MM.1S (cell line): ENCODE data around the gene MEGF6.

Experiments
- DNase-seq: peaks from one replicate; pipeline ENCODE4 v3.0.0-alpha.2; 2015
- H2AFZ ChIP-seq: fragments of 300-600 bp; sonication (generic); 2 replicates; pipeline ENCODE4 v1.6.0; 2016; ENCODE audit warnings: antibody characterized with exemption, low read length
- H3F3A ChIP-seq: fragments of 300-600 bp; sonication (generic); 2 replicates; pipeline ENCODE4 v1.6.1; 2016; ENCODE audit warnings: mild to moderate bottlenecking, antibody characterized with exemption, low read length, moderate library complexity, mixed read lengths; ENCODE audit not compliant: insufficient read depth
- H3K27ac ChIP-seq: fragments of 300-600 bp; sonication (generic); 2 replicates; pipeline ENCODE4 v1.5.1; 2016; ENCODE audit warnings: mild to moderate bottlenecking, low read length
- H3K27me3 ChIP-seq: fragments of 300-600 bp; sonication (generic); replicated peaks from 2 replicates; pipeline ENCODE4 v1.6.0; 2016; ENCODE audit warnings: low read length; ENCODE audit not compliant: insufficient read depth
- H3K36me3 ChIP-seq: fragments of 300-600 bp; sonication (generic); replicated peaks from 2 replicates; pipeline ENCODE4 v1.6.1; 2016; ENCODE audit warnings: mild to moderate bottlenecking, low read length, mixed read lengths; ENCODE audit not compliant: insufficient read depth
- H3K4me1 ChIP-seq: fragments of 300-600 bp; sonication (generic); 2 replicates; pipeline ENCODE4 v1.6.1; 2016; ENCODE audit warnings: low read length, mixed read lengths
- H3K4me2 ChIP-seq: fragments of 300-600 bp; sonication (generic); 2 replicates; pipeline ENCODE4 v1.6.0; 2016; ENCODE audit warnings: low read depth, low read length
- H3K4me3 ChIP-seq: fragments of 300-600 bp; sonication (generic); 2 replicates; pipeline ENCODE4 v1.5.1; 2016; ENCODE audit warnings: low read length, mixed read lengths
- H3K79me2 ChIP-seq: fragments of 300-600 bp; sonication (generic); 2 replicates; pipeline ENCODE4 v1.6.1; 2016; ENCODE audit warnings: mixed run types, low read length, mixed read lengths
- H3K9ac ChIP-seq: fragments of 300-600 bp; sonication (generic); 2 replicates; pipeline ENCODE4 v1.6.1; 2016; ENCODE audit warnings: low read length, mixed read lengths
- H3K9me2 ChIP-seq: fragments of 300-600 bp; sonication (generic); replicated peaks from 2 replicates; pipeline ENCODE4 v1.6.1; 2016; ENCODE audit warnings: mild to moderate bottlenecking, low read length, mixed read lengths; ENCODE audit not compliant: insufficient read depth
- H3K9me3 ChIP-seq: fragments of 300-600 bp; sonication (generic); replicated peaks from 2 replicates; pipeline ENCODE4 v1.6.1; 2016; ENCODE audit warnings: mild to moderate bottlenecking, low read length, mixed read lengths; ENCODE audit not compliant: insufficient read depth
- H4K20me1 ChIP-seq: fragments of 300-600 bp; sonication (generic); 2 replicates; pipeline ENCODE4 v1.6.1; 2016; ENCODE audit warnings: mild to moderate bottlenecking, low read length, moderate library complexity, mixed read lengths; ENCODE audit not compliant: insufficient read depth
- EZH2 ChIP-seq: fragments of 300-600 bp; sonication (generic); optimal IDR thresholded peaks from 2 replicates; pipeline ENCODE3; 2017; ENCODE audit warnings: low read depth, mild to moderate bottlenecking, antibody characterized with exemption, low read length, mixed read lengths
- EZH2phosphoT487 ChIP-seq: fragments of 300-600 bp; sonication (generic); IDR thresholded peaks from 2 replicates; pipeline ENCODE4 v1.6.1; 2018; ENCODE audit warnings: antibody characterized with exemption, low read length
- TF ChIP-seq, protein P1 (sequence below): fragments of 300-600 bp; sonication (generic); IDR thresholded peaks from 2 replicates; pipeline ENCODE4 v1.5.1; 2016; ENCODE audit warnings: antibody characterized with exemption, low read length, mixed read lengths

MEGF6 gene

GRCh38 chr1:3544040-3544977 lies 67.0 kb downstream of the MEGF6 start:
- Histone ChIP-seq H2AFZ (no peak overlapping the region), H3K9me3 (no peaks in the 10 kb centered on the region), H3F3A (no peaks in the 10 kb centered on the region), H3K4me1 (no peaks in the 10 kb centered on the region), H3K9ac (no peak overlapping the region), H3K36me3 (no peaks in the 10 kb centered on the region), H3K27me3 (peaks cover 97% of the 10 kb centered on the region), H3K79me2 (no peaks in the 10 kb centered on the region), H3K4me2 (no peak overlapping the region), H3K27ac (no peak overlapping the region), H4K20me1 (no peaks in the 10 kb centered on the region), H3K9me2 (no peaks in the 10 kb centered on the region), H3K4me3 (no peak overlapping the region)
- DNase-seq: no peak
- TF ChIP-seq, protein P1, sequence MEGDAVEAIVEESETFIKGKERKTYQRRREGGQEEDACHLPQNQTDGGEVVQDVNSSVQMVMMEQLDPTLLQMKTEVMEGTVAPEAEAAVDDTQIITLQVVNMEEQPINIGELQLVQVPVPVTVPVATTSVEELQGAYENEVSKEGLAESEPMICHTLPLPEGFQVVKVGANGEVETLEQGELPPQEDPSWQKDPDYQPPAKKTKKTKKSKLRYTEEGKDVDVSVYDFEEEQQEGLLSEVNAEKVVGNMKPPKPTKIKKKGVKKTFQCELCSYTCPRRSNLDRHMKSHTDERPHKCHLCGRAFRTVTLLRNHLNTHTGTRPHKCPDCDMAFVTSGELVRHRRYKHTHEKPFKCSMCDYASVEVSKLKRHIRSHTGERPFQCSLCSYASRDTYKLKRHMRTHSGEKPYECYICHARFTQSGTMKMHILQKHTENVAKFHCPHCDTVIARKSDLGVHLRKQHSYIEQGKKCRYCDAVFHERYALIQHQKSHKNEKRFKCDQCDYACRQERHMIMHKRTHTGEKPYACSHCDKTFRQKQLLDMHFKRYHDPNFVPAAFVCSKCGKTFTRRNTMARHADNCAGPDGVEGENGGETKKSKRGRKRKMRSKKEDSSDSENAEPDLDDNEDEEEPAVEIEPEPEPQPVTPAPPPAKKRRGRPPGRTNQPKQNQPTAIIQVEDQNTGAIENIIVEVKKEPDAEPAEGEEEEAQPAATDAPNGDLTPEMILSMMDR: no peak
- TF ChIP-seq EZH2phosphoT487 (no peak), EZH2 (no peak)

DNA sequence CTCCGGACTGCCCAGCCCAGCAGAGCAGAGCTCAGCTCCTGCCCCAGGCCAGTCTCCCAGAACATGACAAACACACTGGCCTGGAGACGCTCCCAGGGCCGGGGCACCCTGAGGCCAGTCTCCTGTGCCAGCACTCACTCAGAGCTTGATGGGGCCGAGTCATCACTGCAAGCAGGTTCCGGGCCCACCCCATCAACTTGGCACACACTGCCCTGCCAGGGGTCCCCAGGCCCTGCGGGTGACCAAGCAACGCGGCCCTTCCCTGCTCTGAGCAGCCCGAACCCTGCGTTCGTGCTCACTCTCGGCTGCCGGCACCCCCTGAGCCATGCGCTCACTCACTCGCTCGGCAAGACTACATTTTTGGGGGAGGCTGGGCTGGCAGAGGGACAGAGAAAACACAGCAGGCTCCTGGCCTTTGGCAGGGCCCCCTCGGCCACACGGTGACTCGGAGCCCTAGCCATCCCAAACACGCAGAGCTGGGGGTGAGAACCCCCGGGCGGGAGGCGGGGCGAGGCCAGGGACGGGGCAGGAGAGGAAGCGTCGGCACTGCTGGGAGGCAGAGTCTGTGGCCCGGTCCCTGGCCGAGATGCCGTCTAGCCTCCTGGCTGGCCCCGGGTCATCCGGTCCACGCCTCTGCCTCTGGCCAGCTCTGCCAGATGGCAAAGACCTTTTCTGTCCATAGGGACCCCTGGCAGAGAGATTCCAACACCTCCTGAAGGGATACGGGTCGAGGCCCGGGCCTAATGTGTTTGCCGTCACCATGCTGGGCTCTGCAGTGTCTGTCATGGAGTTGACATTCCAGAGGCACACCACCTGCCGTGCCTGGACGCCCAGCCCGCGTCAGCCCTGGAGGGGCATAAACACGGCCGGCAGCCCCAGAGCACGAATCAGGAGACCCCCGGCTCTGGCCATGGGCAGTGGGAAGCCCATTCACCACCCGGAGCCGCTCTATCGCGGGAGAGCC lies 68.0 kb downstream of the MEGF6 start:
- TF ChIP-seq EZH2 (no peak), EZH2phosphoT487 (no peak)
- TF ChIP-seq, protein P1: no peak
- H4K20me1 ChIP-seq: no peaks in the 10 kb centered on the region
- no peaks in the 10 kb centered on the region for H3K9me2 ChIP-seq
- no peak for DNase-seq
- no peak overlapping the region for H3K9ac ChIP-seq
- no peak overlapping the region for H3K27ac ChIP-seq
- no peaks in the 10 kb centered on the region for H3K79me2 ChIP-seq
- no peaks in the 10 kb centered on the region for H3K4me1 ChIP-seq
- no peak overlapping the region for H3K4me3 ChIP-seq
- no peaks in the 10 kb centered on the region for H3K36me3 ChIP-seq
- no peak overlapping the region for H3K4me2 ChIP-seq
- H3F3A ChIP-seq: no peaks in the 10 kb centered on the region
- H3K9me3 ChIP-seq: no peaks in the 10 kb centered on the region
- no peak overlapping the region for H2AFZ ChIP-seq
- peaks cover 97% of the 10 kb centered on the region for H3K27me3 ChIP-seq

DNA sequence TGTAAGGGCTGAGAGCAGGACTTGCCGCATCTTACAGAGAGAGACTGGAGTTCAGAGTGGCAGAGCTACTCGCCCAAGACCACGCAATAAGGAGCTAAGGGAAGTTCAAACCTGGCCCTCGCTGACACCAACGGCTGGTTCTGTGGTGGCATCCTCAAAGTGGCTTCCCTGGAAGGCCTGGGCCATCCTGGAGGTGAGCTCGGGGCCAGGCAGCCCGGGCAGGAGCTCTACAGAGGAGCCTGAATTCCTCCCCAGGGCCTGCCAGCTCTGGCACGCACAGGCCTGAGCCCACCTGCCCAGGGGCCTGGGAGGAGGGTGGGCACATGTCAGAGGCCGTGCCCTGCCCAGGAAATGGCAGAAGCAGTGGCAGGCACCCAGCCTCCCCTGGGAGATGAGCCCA lies 68.6 kb downstream of the MEGF6 start:
- H3K9me3 ChIP-seq: no peaks in the 10 kb centered on the region
- no peaks in the 10 kb centered on the region for H3K9me2 ChIP-seq
- H3K79me2 ChIP-seq: no peaks in the 10 kb centered on the region
- peaks cover 97% of the 10 kb centered on the region for H3K27me3 ChIP-seq
- H4K20me1 ChIP-seq: no peaks in the 10 kb centered on the region
- H3K27ac ChIP-seq: no peak overlapping the region
- TF ChIP-seq, protein P1: no peak
- no peak for TF ChIP-seq EZH2
- TF ChIP-seq EZH2phosphoT487: no peak
- H3K9ac ChIP-seq: no peak overlapping the region
- H2AFZ ChIP-seq: no peak overlapping the region
- H3F3A ChIP-seq: no peaks in the 10 kb centered on the region
- no peak for DNase-seq
- H3K4me2 ChIP-seq: no peak overlapping the region
- no peak overlapping the region for H3K4me3 ChIP-seq
- no peaks in the 10 kb centered on the region for H3K4me1 ChIP-seq
- no peaks in the 10 kb centered on the region for H3K36me3 ChIP-seq
